Testis (tissue), 3 donors: ENCODE measurements around the gene LPO. TPM values are rescaled to one million over a fixed set of nuclear protein-coding genes. Genes with fewer than 3 reads are reported as not detected.
A peak's percentile ranks its signal among the peaks of the same experiment; 100 is the strongest.

Experiments used
- DNase-seq: peaks from one replicate; pipeline ENCODE4 v3.0.0-alpha.2; 2019
- H3K27ac ChIP-seq, 2 donors: fragments of 200-600 bp; sonication (generic); one replicate each; pipeline ENCODE4 v1.5.1; 2019
- H3K27me3 ChIP-seq: fragments of 200-600 bp; sonication (generic); one replicate; pipeline ENCODE4 v1.5.1; 2019
- H3K36me3 ChIP-seq: fragments of 200-600 bp; sonication (generic); one replicate; pipeline ENCODE4 v1.5.1; 2017; ENCODE audit warnings: low read depth; ENCODE audit errors: missing control alignments
- H3K4me1 ChIP-seq: fragments of 200-600 bp; sonication (generic); one replicate; pipeline ENCODE4 v1.5.1; 2019
- H3K4me3 ChIP-seq, 2 donors: fragments of 200-600 bp; sonication (generic); one replicate each; pipeline ENCODE4 v1.5.1; 2017 to 2019
- H3K9me3 ChIP-seq: fragments of 200-600 bp; sonication (generic); one replicate; pipeline ENCODE4 v1.5.1; 2017
- POLR2A ChIP-seq: fragments of 450-650 bp; IDR thresholded peaks from one replicate; pipeline ENCODE4 v1.6.1; 2017; ENCODE audit warnings: antibody characterized with exemption, mild to moderate bottlenecking, moderate library complexity
- WGBS, 2 donors: methylation state at CpG; one replicate each; pipeline ENCODE4 v1.1.5; 2018; 5-methylcytosine and 5-hydroxymethylcytosine counted together
- intact Hi-C: fragments of 100-400 bp; cut with DNase I; formaldehyde crosslinking; loops from one replicate; pipeline ENCODE4 v1.15.1; 2023; ENCODE audit warnings: low total_unique reads
- polyA plus RNA-seq: library from polyadenylated mRNA; stranded (reverse); fragments of 350-450 nt; fragmentation: Illumina TruSeq; extraction: RNeasy Lipid Tissue Mini Kit (QIAGEN cat#74804); gene quantifications from one replicate; pipeline ENCODE4 v1.2.3, GENCODE V29; 2014; ENCODE audit warnings: low read depth, low replicate concordance; ENCODE audit not compliant: insufficient read depth
- total RNA-seq, 2 donors: library from RNA; depleted of rRNA; stranded (reverse); fragments of >200 nt; gene quantifications; one replicate each; pipeline ENCODE4 v1.2.3, GENCODE V29; 2016
- TF ChIP-seq, protein P1 (sequence below), 3 experiments: fragments of 450-650 bp in 2 of 3; fragments of 200-600 bp in 1 of 3; sonication (generic) in 1 of 3; IDR thresholded peaks; one replicate each; pipeline ENCODE4 v1.5.1; 2016 to 2019; ENCODE audit warnings: antibody characterized with exemption in 3 of 3, mild to moderate bottlenecking in 2 of 3, moderate library complexity in 1 of 3

LPO gene
- total and polyA plus RNA-seq, 3 donors from 2014 or later = 1.8 to 2.7 (median 2.0) TPM

DNA sequence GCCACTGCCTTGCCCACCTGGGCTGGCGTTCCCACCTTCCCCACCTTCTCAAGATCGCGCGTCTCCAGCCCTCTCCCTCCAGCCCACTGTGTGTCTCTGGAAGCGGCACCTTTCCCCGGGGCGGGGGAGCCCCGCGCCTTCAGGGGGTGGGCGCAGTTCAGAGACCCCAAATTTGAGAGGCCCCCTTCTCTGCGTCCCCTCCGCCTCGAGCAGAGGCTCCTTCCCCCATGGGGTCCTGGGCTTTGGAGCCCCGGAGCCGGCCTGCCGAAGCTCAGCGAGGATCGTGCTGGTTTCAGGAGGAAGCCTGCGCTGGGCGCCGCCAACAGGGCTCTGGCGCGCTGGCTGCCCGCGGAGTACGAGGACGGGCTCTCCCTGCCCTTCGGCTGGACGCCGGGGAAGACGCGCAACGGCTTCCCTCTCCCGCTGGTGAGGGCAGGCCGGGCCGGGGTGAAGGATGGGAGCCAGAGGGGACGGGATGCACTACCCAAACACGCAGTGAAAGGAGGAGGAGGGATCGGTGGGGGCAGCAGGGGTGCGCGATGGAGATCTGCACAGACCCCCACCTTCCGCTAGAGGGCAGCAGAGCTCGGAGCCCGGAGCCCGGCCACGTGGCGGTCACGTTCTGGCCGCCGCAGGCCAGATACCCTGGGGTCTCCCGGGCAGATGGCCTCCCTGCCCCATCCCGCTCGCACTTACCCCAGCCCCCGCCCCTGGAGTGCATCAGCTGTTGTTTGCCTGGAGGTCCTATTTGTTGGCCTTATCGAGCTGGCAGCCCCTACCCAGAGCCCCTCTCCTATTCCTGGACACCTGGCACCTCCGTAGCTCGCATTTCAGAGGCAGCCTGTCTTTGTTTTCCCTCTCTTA is 11.1 kb downstream of the LPO start:
- 3 to 6% methylated on average over 41 to 47 of the region's 57 CpGs for WGBS, 2 donors
- no peaks in the 10 kb centered on the region for H3K4me1 ChIP-seq
- H3K4me3 ChIP-seq = peak overlapping the region; percentile 42 to 61
- H3K36me3 ChIP-seq = no peaks in the 10 kb centered on the region
- peak; percentile 80 for DNase-seq
- intact Hi-C loops = no loop called here
- no peak overlapping the region for H3K27ac ChIP-seq
- TF ChIP-seq, protein P1, sequence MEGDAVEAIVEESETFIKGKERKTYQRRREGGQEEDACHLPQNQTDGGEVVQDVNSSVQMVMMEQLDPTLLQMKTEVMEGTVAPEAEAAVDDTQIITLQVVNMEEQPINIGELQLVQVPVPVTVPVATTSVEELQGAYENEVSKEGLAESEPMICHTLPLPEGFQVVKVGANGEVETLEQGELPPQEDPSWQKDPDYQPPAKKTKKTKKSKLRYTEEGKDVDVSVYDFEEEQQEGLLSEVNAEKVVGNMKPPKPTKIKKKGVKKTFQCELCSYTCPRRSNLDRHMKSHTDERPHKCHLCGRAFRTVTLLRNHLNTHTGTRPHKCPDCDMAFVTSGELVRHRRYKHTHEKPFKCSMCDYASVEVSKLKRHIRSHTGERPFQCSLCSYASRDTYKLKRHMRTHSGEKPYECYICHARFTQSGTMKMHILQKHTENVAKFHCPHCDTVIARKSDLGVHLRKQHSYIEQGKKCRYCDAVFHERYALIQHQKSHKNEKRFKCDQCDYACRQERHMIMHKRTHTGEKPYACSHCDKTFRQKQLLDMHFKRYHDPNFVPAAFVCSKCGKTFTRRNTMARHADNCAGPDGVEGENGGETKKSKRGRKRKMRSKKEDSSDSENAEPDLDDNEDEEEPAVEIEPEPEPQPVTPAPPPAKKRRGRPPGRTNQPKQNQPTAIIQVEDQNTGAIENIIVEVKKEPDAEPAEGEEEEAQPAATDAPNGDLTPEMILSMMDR (IDR thresholded peaks at IDR 0.05) = peak; percentile 73 to 93 (median 84)
- TF ChIP-seq POLR2A = no peak
- H3K9me3 ChIP-seq = no peaks in the 10 kb centered on the region
- no peaks in the 10 kb centered on the region for H3K27me3 ChIP-seq

DNA sequence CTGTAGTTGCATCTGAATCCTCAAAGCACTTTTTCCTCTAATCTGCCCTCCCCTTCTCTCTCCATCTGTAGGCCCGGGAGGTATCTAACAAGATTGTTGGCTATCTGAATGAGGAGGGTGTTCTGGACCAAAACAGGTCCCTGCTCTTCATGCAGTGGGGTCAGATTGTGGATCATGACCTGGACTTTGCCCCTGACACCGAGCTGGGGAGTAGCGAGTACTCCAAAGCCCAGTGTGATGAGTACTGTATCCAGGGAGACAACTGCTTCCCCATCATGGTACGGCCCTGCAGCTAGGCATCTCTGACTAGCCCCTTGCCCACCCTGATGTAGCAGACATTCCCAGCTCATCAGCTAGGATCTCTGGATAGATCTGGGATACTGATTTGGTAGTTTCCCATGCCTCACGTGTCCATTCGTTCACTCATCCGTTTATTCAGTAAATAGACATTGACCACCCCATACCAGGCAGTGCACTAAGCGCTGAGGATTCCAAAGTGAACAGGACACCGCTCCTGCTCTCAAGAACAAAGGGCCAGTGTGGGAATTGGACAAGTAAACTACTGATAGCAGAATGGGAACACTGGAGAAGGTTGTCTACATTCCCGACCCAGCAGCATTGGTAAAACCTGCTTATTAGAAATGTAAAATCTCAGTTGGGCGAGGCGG is 12.1 kb downstream of the LPO start:
- no peak for DNase-seq
- Histone ChIP-seq H3K36me3 (no peaks in the 10 kb centered on the region), H3K27ac (no peak overlapping the region), H3K4me3 (no peak overlapping the region), H3K4me1 (no peaks in the 10 kb centered on the region), H3K9me3 (no peaks in the 10 kb centered on the region), H3K27me3 (no peaks in the 10 kb centered on the region)
- intact Hi-C loops = no loop called here
- TF ChIP-seq, protein P1 (IDR thresholded peaks at IDR 0.05) = no peak
- no peak for TF ChIP-seq POLR2A
- 79 to 83% methylated on average over 10 to 12 of the region's 12 CpGs for WGBS, 2 donors

DNA sequence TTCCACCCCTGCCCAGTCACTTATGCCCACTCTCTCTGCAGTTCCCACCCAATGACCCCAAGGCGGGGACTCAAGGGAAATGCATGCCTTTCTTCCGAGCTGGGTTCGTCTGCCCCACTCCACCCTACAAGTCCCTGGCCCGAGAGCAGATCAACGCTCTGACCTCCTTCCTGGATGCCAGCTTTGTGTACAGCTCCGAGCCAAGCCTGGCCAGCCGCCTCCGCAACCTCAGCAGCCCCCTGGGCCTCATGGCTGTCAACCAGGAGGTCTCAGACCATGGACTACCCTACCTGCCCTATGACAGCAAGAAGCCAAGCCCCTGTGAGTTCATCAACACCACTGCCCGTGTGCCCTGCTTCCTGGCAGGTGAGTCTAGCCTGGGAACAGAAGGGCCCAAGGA is 13.8 kb downstream of the LPO start:
- no peaks in the 10 kb centered on the region for H3K36me3 ChIP-seq
- TF ChIP-seq, protein P1 (IDR thresholded peaks at IDR 0.05) = no peak
- TF ChIP-seq POLR2A = no peak
- no peak for DNase-seq
- H3K4me1 ChIP-seq = no peaks in the 10 kb centered on the region
- no peaks in the 10 kb centered on the region for H3K27me3 ChIP-seq
- no peak overlapping the region for H3K27ac ChIP-seq
- intact Hi-C loops = no loop called here
- no peak overlapping the region for H3K4me3 ChIP-seq
- WGBS, 2 donors = 73 to 77% methylated on average over 5 to 9 of the region's 9 CpGs
- no peaks in the 10 kb centered on the region for H3K9me3 ChIP-seq

DNA sequence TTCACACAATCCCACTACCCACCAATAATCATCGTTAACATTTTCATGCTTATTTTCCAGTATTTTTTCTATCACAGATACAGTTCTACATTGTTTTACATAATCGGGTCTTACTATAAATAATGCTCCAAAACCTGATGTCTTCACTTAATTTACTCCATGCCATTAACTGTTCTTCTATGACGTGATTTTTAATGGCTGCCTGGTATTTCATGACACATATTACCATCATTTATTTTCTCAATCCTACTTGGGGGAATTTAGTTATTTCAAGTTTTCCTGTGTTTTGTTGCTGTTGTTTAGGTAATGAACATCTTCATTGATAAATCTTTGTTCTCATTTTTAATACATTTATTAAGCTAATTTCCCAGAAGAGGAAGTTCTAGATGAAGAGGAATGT is 14.7 kb downstream of the LPO start:
- DNase-seq = no peak
- H3K27me3 ChIP-seq = no peaks in the 10 kb centered on the region
- no peak overlapping the region for H3K27ac ChIP-seq
- H3K9me3 ChIP-seq = no peaks in the 10 kb centered on the region
- H3K4me3 ChIP-seq = no peak overlapping the region
- no peaks in the 10 kb centered on the region for H3K36me3 ChIP-seq
- intact Hi-C loops = no loop called here
- TF ChIP-seq, protein P1 (IDR thresholded peaks at IDR 0.05) = no peak
- TF ChIP-seq POLR2A = no peak
- H3K4me1 ChIP-seq = no peaks in the 10 kb centered on the region
- WGBS, 2 donors = 77 to 90% methylated on average over 3 of the region's 3 CpGs
